HG03045 (cell line): ENCODE data around the gene SLC9A9.

Experiments
- ATAC-seq: cut with Tn5 transposase; IDR thresholded peaks from one replicate; pipeline ENCODE4 v1.9.1; 2021; ENCODE audit warnings: mild to moderate bottlenecking, moderate library complexity; ENCODE audit not compliant: unreplicated experiment

SLC9A9 gene

GRCh38 chr3:143267989-143268388 lies 580.3 kb downstream of the SLC9A9 start:
- no peak for ATAC-seq

GRCh38 chr3:143266927-143267326 lies 581.3 kb downstream of the SLC9A9 start:
- peak; percentile 43 for ATAC-seq

- ATAC-seq = no peak
Measured at GRCh38 chr3:143266511-143266910, 581.8 kb downstream of the SLC9A9 start.

- no peak for ATAC-seq
Measured at GRCh38 chr3:143265501-143266070, 582.7 kb downstream of the SLC9A9 start.

- ATAC-seq = no peak
Measured at GRCh38 chr3:143263852-143264513, 584.3 kb downstream of the SLC9A9 start.

GRCh38 chr3:143261848-143262247 lies 586.4 kb downstream of the SLC9A9 start:
- ATAC-seq = no peak

- ATAC-seq = no peak
Measured at GRCh38 chr3:143258692-143259091, 589.6 kb downstream of the SLC9A9 start.

GRCh38 chr3:143256416-143256815 lies 591.9 kb downstream of the SLC9A9 start:
- ATAC-seq = no peak

- ATAC-seq = no peak
Measured at GRCh38 chr3:143255739-143256138, 592.5 kb downstream of the SLC9A9 start.

- ATAC-seq = no peak
Measured at GRCh38 chr3:143252931-143253330, 595.3 kb downstream of the SLC9A9 start.

- no peak for ATAC-seq
Measured at GRCh38 chr3:143249014-143249413, 599.3 kb downstream of the SLC9A9 start.

- ATAC-seq = no peak
Measured at GRCh38 chr3:143247073-143247472, 601.2 kb downstream of the SLC9A9 start.

GRCh38 chr3:143245692-143246091 lies 602.6 kb downstream of the SLC9A9 start:
- ATAC-seq = no peak

- no peak for ATAC-seq
Measured at GRCh38 chr3:143244516-143245063, 603.7 kb downstream of the SLC9A9 start.

- no peak for ATAC-seq
Measured at GRCh38 chr3:143243686-143244085, 604.6 kb downstream of the SLC9A9 start.

- no peak for ATAC-seq
Measured at GRCh38 chr3:143242691-143243090, 605.6 kb downstream of the SLC9A9 start.

- no peak for ATAC-seq
Measured at GRCh38 chr3:143242101-143242500, 606.2 kb downstream of the SLC9A9 start.

- ATAC-seq = no peak
Measured at GRCh38 chr3:143241481-143241951, 606.8 kb downstream of the SLC9A9 start.

GRCh38 chr3:143240886-143241285 lies 607.4 kb downstream of the SLC9A9 start:
- no peak for ATAC-seq

GRCh38 chr3:143239031-143239430 lies 609.2 kb downstream of the SLC9A9 start:
- ATAC-seq = no peak

- no peak for ATAC-seq
Measured at GRCh38 chr3:143237077-143237627, 611.1 kb downstream of the SLC9A9 start.
